A172 (cell line): ENCODE measurements around the gene GAPVD1. TPM values are rescaled to one million over a fixed set of nuclear protein-coding genes. Genes with fewer than 3 reads are reported as not detected.
"Not testable (repeated sequence)": the region's sequence is repeated elsewhere in the genome, so short reads cannot be mapped to it uniquely, and the experiment has no call there.

Experiments used
- DNase-seq: peaks from one replicate; pipeline ENCODE4 v3.0.0-alpha.2; 2015; ENCODE audit warnings: low spot score
- total RNA-seq: library from RNA; depleted of rRNA; stranded (reverse); fragments of >200 nt; shearing (Covaris generic); gene quantifications from 2 replicates; pipeline ENCODE4 v1.2.3, GENCODE V29; 2014

The GAPVD1 gene
- total RNA-seq, 1 experiment from 2014 or later = 58.8 TPM

GRCh38 chr9:125255781-125256391 is 5.7 kb upstream of the GAPVD1 start:
- no peak for DNase-seq

DNA sequence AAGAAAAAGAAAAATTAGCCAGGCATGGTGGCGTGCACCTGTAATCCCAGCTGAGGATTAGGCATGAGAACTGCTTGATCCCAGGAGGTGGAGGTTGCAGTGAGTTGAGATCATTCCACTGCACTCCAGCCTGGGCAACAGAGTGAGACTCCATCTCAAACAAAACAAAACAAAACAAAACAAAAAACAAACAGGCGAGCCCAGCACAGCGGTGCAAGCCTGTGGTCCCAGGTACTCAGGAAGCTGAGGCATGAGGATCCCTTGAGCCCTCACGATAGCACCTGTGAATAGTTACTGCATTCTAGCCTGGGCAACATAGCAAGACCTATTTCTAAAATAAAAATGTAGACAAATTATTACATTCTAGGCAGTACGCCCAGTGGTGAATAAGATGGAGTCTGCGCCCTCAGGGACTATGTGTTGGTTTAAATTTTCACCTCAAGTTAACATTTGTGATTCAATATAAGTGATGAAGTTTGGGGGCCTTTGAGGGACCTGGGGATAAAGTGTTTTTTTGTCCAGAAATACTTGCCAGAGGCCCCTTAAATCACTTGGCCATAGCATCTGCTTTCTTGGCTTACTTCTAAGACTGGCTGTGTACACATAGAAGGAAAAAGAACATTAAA is 3.4 kb upstream of the GAPVD1 start:
- DNase-seq = no peak

DNA sequence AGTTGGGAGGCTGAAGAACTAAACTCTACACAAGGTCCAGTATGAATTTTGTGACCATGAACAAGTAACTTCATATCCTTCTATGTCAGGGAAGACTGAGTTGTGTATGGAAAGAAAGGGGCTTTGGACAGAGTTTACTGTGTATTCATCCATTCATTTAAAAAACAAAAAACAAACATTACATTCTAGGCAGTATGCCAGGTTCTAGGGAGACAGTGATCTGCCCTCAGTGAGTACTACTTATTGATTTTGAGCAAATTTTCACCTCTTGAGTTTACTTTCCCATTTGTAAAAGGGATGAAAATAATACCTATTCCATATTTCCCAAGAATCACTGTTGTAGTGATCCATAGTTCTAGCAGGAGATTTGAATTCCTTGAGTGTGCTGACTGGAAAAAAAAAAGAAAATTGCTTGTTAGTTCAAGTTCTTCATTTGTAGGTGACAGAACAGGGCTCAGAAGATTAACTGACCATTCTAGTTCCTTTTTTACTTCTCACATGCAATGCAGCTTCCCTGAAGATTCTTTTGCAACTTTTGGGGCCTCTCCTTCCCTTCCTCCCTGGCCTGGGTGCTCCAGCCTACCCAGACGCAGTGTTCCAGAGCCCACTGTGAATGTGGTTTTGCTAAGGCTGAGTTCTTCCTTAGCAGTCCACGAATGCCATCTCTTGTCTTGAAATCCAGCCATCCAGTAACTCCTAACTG is 2.6 kb upstream of the GAPVD1 start:
- no peak for DNase-seq

- DNase-seq = no peak
Observed at GRCh38 chr9:125260561-125260960, 1.1 kb upstream of the GAPVD1 start.

GRCh38 chr9:125262294-125262991 is 817 bp downstream of the GAPVD1 start:
- peak; percentile 23 for DNase-seq

- not testable (repeated sequence) for DNase-seq
Observed at GRCh38 chr9:125264068-125264467, 2.4 kb downstream of the GAPVD1 start.

GRCh38 chr9:125268394-125269013 is 6.9 kb downstream of the GAPVD1 start:
- no peak for DNase-seq

DNA sequence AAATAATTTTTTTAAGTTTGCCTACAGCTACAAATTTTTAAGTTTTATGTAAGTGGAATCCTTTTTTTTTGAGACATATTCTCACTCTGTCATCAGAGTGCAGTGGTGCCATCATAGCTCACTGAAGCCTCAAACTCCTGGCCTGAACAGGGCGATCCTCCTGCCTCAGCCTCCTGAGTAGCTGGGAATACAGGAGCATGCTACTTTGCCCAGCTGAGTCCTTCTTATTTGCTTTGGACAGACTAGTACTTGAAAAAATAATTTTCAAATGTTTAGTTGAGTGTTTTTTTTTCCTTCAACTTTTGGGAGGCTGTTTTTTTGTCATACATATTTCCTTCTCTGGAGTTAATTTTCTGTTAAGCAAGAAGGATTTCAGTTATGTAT is 7.4 kb downstream of the GAPVD1 start:
- DNase-seq = no peak

DNA sequence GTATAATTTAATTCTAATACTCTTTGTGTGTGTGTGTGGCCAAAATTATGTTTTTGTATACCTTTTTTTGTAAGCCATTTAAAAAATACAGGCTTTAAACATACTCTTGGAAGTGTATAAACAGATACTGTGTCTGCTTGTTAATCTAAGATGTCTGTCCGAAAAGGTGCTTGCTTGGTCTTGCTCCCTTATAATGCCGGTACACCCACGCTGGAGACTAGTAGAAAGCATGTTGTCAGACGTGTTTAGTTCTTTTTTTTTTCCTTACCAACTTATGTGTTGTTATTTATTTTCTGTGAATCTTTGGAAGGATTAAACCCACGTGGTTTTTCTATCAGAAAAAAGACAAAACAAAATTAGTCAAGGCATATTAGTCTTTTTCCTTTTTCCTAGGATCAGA is 9.5 kb downstream of the GAPVD1 start:
- no peak for DNase-seq

DNA sequence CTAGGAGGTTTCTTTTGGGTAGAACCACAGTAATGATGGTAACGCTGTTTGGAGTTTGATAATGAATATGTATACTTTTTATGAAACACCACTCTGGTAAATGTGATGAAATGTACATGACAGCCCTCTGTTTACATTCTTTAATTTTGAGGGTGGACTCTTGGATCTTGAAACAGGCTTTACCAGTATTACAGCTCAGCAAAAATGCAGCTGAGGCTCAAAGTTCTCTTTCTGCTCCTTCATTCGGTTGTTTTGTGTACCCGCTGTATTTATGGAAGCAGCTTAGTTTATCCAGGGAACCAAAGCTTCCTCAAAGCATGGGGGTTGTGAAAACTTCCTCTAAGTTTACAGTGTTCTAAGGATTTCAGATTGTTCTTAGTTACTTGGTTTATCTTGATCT is 11.1 kb downstream of the GAPVD1 start:
- DNase-seq = no peak

DNA sequence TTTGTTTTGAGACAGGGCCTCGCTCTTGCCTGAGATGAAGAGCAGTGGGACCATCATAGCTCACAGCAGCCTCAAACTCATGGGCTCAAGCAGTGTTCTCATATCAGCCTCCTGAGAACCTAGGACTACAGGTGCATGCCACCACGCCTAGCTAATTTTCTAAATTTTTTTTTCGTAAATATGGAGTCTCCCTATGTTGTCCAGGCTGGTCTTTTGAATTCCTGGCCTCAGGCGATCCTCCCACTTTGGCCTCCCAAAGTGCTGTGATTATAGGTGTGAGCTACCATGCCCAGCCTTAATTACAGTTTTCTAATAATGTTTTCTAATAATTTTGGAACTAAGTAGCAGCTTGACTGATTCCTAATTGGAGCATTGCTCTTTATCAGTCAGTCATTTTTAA is 15.1 kb downstream of the GAPVD1 start:
- no peak for DNase-seq

GRCh38 chr9:125277411-125277810 is 15.8 kb downstream of the GAPVD1 start:
- no peak for DNase-seq

GRCh38 chr9:125280945-125281344 is 19.3 kb downstream of the GAPVD1 start:
- DNase-seq = no peak

- no peak for DNase-seq
Observed at GRCh38 chr9:125284855-125285254, 23.2 kb downstream of the GAPVD1 start.

DNA sequence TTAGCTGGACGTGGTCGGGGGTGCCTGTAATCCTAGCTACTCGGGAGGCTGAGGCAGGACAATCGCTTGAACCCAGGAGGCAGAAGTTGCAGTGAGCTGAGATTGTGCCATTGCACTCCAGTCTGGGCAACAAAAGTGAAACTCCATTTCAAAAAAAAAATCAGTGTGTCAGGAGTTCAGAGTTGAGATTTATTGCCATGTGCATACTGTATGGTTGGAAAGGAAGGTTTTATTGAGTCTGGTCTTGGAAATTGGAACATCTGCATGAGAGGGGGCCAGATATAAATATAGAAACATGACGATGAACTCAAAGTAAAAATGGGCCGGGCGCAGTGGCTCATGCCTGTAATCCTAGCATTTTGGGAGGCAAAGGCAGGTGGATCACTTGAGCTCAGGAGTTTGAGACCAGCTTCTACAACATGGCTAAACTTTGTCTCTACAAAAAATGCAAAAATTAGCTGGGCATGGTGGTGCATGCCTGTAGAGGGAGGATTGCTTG is 25.4 kb downstream of the GAPVD1 start:
- not testable (repeated sequence) for DNase-seq

- no peak for DNase-seq
Observed at GRCh38 chr9:125293134-125293533, 31.5 kb downstream of the GAPVD1 start.

DNA sequence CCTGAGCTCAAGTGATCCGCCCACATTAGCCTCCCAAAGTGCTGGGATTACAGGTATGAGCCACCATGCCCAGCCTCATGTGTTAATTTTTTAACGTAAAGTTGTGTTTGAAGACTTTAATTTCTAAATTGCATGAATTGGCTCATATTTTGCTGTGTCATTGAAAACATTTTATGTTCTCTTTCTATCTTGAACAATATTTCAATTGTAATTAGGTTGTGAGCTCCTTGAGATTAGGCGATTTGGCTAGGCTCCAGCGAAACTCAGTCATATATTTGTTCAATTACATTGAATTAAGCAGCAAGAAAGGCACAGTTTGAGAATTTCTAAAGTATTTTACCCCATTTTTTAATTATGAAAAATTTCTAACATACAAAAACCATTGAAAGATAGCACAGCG is 34.0 kb downstream of the GAPVD1 start:
- DNase-seq = no peak

- no peak for DNase-seq
Observed at GRCh38 chr9:125296843-125297372, 35.3 kb downstream of the GAPVD1 start.

GRCh38 chr9:125297917-125298316 is 36.3 kb downstream of the GAPVD1 start:
- DNase-seq = no peak

DNA sequence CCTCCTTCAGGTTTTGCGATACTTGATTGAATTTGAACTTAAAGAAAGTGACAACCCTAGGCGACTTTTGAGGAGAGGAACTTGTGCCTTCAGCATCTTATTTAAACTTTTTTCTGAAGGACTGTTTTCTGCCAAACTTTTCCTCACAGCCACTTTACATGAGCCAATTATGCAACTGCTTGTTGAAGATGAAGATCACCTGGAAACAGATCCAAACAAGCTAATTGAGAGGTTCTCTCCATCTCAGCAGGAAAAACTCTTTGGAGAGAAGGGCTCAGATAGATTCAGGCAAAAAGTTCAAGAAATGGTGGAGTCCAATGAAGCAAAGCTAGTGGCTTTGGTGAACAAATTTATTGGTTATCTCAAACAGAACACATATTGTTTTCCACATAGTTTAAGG is 40.6 kb downstream of the GAPVD1 start:
- no peak for DNase-seq

- DNase-seq = no peak
Observed at GRCh38 chr9:125304273-125304672, 42.6 kb downstream of the GAPVD1 start.

DNA sequence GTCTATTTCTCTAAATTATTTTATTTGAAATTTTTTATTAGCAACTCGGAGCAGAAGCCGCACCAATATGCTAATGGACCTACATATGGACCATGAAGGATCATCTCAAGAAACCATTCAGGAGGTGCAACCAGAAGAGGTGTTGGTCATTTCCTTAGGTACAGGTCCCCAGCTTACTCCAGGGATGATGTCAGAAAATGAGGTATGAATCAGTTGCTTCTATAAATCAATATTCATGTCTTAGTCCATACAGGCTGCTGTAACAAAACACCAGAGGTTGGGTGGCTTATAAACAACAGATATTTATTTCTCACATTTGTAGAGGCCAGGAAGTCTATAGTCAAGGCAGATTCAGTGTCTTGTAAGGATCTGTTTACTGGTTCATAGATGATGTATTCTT is 50.8 kb downstream of the GAPVD1 start:
- DNase-seq = no peak
